ENCODE data around the gene GOLIM4. TPM values are rescaled to one million over a fixed set of nuclear protein-coding genes. Genes with fewer than 3 reads are reported as not detected.

Gene GOLIM4
- polyA plus RNA-seq, 1 of the 3 experiments (the other 2 are of a cell fraction): 42.3 TPM

GRCh38 chr3:168051070-168051469, 44.7 kb downstream of the GOLIM4 start:
- TF ChIP-seq TAF1 (IDR thresholded peaks at IDR 0.05; ENCODE audit: borderline replicate concordance, low read depth, low read length): no peak
- TF ChIP-seq CTCF (IDR thresholded peaks at IDR 0.05): no peak
- TF ChIP-seq NFIC (IDR thresholded peaks at IDR 0.05; ENCODE audit: borderline replicate concordance): no peak
- TF ChIP-seq, protein P1, sequence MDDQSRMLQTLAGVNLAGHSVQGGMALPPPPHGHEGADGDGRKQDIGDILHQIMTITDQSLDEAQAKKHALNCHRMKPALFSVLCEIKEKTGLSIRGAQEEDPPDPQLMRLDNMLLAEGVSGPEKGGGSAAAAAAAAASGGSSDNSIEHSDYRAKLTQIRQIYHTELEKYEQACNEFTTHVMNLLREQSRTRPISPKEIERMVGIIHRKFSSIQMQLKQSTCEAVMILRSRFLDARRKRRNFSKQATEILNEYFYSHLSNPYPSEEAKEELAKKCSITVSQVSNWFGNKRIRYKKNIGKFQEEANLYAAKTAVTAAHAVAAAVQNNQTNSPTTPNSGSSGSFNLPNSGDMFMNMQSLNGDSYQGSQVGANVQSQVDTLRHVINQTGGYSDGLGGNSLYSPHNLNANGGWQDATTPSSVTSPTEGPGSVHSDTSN (IDR thresholded peaks at IDR 0.05): no peak; the same call in 1 of the 2 replicates
- no peak for TF ChIP-seq JUND (IDR thresholded peaks at IDR 0.05)
- TF ChIP-seq FOXM1 (IDR thresholded peaks at IDR 0.05; ENCODE audit: low read depth): no peak
- no peak for TF ChIP-seq EP300 (IDR thresholded peaks at IDR 0.05; ENCODE audit: borderline replicate concordance in 1 of 2, low read depth in 1 of 2, low read length in 1 of 2)
- TF ChIP-seq NRF1 (IDR thresholded peaks at IDR 0.05; ENCODE audit: low read depth, low read length): no peak
- TF ChIP-seq, protein P2, sequence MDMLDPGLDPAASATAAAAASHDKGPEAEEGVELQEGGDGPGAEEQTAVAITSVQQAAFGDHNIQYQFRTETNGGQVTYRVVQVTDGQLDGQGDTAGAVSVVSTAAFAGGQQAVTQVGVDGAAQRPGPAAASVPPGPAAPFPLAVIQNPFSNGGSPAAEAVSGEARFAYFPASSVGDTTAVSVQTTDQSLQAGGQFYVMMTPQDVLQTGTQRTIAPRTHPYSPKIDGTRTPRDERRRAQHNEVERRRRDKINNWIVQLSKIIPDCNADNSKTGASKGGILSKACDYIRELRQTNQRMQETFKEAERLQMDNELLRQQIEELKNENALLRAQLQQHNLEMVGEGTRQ (IDR thresholded peaks at IDR 0.05; ENCODE audit: borderline replicate concordance, low read depth, low read length): no peak
- TF ChIP-seq FOSL2 (IDR thresholded peaks at IDR 0.05; ENCODE audit: borderline replicate concordance, low read depth): no peak
- TF ChIP-seq, protein P3, sequence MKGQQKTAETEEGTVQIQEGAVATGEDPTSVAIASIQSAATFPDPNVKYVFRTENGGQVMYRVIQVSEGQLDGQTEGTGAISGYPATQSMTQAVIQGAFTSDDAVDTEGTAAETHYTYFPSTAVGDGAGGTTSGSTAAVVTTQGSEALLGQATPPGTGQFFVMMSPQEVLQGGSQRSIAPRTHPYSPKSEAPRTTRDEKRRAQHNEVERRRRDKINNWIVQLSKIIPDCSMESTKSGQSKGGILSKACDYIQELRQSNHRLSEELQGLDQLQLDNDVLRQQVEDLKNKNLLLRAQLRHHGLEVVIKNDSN (IDR thresholded peaks at IDR 0.05; ENCODE audit: borderline replicate concordance, low read depth): no peak
- no peak for TF ChIP-seq RCOR1 (IDR thresholded peaks at IDR 0.05; ENCODE audit: low read length)
- TF ChIP-seq GATA2 (CRISPR knock-in tag; IDR thresholded peaks at IDR 0.05): no peak
- no peak for TF ChIP-seq TCF12 (IDR thresholded peaks at IDR 0.05)
- no peak for TF ChIP-seq ELF1 (IDR thresholded peaks at IDR 0.05)
- no peak for TF ChIP-seq YY1 (IDR thresholded peaks at IDR 0.05; ENCODE audit: low read depth)
- no peak for TF ChIP-seq RFX5 (IDR thresholded peaks at IDR 0.05; ENCODE audit: low read length)
- Histone ChIP-seq H3K79me2 (ENCODE audit: insufficient read depth) (peaks cover 92% of the 10 kb centered on the region), H3K9me3 (no peaks in the 10 kb centered on the region), H2AFZ (ENCODE audit: low read depth) (no peak overlapping the region), H3F3A (replicated peaks; ENCODE audit: insufficient read depth) (peaks cover 6% of the 10 kb centered on the region), H3K27ac (ENCODE audit: low read depth in 2 of 2, low read length in 1 of 2) (peak overlapping the region in 1 of 2 experiments; percentile 66; a peak in 2 of 4 replicates), H3K27me3 (ENCODE audit: insufficient read depth) (no peaks in the 10 kb centered on the region), H3K36me3 (replicated peaks in 1 of 2; ENCODE audit: control insufficient read depth in 1 of 2, insufficient read depth in 2 of 2, low read length in 1 of 2) (no peaks in the 10 kb centered on the region), H3K4me2 (peak overlapping the region; percentile 63; the same call in 1 of the 2 replicates), H4K20me1 (ENCODE audit: insufficient read depth) (peaks cover 45% of the 10 kb centered on the region), H3K4me1 (ENCODE audit: control insufficient read depth in 1 of 2, insufficient read depth in 2 of 2, low read depth in 1 of 2, low read length in 1 of 2) (peaks cover 5 to 17% of the 10 kb centered on the region in 2 experiments), H3K9ac (peak overlapping the region; percentile 3; the same call in 1 of the 2 replicates), H3K4me3 (ENCODE audit: low read depth in 2 of 2, low read length in 1 of 2) (no peak overlapping the region), H3K9me2 (no peaks in the 10 kb centered on the region)
- no peak for DNase-seq
- POLR2A ChIA-PET: no interaction called here
- CTCF ChIA-PET: interaction anchor here (3.2 to 6.1 kb wide), 3 partner anchors 11 to 114 kb away, joined by 13 to 59 read pairs (median 16); partner anchors contain the start of gene GOLIM4
